HG02973 (cell line): ENCODE measurements around the gene SPG7.
"Not testable (repeated sequence)": the region's sequence is repeated elsewhere in the genome, so short reads cannot be mapped to it uniquely, and the experiment has no call there.

Experiments
- ATAC-seq: cut with Tn5 transposase; IDR thresholded peaks from one replicate; pipeline ENCODE4 v1.9.1; 2021; ENCODE audit warnings: moderate library complexity; ENCODE audit not compliant: unreplicated experiment

SPG7 gene

DNA sequence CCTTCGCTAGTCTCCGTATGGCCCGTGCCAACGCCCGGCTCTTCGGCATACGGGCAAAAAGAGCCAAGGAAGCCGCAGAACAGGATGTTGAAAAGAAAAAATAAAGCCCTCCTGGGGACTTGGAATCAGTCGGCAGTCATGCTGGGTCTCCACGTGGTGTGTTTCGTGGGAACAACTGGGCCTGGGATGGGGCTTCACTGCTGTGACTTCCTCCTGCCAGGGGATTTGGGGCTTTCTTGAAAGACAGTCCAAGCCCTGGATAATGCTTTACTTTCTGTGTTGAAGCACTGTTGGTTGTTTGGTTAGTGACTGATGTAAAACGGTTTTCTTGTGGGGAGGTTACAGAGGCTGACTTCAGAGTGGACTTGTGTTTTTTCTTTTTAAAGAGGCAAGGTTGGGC is 54.7 kb downstream of the SPG7 start:
- ATAC-seq, result no peak

DNA sequence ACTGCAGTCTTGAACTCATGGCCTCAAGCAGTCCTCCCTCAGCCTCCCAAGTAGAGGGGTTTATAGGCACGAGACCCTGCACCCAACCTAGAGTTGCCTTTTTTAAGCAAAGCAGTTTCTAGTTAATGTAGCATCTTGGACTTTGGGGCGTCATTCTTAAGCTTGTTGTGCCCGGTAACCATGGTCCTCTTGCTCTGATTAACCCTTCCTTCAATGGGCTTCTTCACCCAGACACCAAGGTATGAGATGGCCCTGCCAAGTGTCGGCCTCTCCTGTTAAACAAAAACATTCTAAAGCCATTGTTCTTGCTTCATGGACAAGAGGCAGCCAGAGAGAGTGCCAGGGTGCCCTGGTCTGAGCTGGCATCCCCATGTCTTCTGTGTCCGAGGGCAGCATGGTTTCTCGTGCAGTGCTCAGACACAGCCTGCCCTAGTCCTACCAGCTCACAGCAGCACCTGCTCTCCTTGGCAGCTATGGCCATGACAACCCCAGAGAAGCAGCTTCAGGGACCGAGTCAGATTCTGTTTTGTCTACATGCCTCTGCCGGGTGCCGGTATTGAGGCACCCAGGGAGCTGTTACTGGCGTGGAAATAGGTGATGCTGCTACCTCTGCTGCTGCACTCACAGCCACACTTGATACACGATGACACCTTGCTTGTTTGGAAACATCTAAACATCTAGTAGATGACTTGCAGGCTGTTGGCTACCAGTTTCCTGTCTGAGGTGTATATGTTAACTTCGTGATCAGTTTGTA is 55.6 kb downstream of the SPG7 start:
- ATAC-seq, result no peak

DNA sequence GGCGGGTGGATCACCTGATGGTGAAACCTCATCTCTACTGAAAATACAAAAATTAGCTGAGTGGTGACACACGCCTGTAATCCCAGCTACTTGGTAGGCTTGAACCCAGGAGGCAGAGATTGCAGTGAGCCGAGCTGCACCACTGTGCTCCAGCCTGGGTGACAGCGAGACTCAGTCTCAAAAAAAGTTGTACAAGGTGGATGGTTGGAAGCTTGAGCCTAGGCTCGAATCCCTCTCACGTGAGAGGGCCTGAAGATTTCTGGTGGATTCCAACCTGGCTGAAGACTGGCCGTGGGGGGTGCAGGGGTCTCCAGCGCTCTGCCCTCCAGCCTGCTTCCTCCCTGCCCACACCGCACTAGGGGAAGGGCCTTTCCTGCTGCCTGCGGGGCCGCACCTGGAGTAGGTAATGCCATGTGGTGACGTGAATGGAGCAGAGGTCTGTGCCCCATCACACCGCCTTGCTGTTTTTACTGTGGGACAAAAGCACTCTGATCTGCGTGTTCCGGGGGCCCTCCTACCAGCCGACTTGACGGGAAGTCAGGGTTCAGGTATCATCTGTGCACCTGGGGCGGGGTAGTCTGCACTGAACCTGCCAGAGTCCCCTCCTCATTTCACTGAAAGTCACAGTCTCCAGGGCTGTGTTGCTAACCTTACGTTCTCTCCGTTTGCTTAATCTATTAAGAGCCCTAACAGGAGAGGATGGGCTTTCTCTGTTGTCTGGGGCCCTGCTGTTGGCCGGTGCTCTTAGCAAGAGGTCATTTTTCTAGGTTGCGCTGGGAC is 56.5 kb downstream of the SPG7 start:
- no peak for ATAC-seq

DNA sequence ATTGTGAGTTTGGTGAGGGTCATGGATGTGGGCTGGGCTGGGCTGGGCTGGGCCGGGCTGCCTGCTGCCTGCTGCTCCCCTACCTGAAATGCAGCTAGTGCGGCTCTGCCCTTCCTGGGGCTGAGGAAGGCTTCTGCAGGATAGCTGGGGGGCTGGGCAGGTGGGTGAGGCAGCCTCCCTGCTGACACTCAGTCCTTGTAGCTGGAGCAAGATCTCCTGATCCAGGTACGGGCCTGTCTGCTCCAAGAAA is 57.0 kb downstream of the SPG7 start:
- no peak for ATAC-seq

DNA sequence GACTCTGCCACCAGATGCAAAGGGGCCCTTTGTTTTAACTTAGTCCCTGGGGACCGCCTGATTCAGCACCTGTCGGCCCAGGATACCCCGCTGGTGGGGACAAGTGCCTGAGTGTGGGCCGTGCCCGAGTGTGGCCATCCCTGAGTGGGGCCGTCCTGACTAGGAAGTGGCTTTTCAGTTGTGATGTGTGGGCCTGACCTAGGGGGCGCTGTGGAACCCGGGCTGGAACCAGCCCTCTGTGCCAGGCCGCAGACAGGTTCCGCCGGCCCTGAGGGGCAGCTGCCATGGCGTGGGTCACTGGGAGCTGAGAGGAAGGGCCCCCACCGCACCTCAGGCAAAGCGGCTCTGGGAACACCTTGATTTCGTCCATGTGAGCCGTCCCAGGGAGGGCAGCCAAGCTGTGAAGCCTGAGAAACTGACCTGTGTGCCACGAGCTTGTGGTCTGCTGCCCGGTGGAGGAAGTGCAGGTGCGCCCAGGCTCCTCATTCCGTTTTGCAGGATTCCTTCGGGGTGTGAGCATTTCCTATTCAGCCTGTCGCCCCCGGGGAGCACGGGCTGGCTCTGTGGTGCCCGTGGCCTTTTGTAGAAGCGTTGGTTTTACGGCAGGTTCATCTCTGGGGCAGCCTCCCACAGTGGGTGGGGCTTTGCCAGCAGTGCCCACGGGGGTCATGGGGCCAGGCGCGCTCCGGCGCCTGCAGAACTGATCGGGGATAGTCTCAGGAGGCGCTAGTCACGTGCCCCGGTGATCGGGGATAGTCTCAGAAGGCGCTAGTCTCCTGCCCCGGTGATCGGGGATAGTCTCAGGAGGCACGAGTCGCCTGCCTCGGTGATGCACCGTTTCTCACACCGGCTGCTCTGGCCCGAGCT is 57.5 kb downstream of the SPG7 start:
- no peak for ATAC-seq

DNA sequence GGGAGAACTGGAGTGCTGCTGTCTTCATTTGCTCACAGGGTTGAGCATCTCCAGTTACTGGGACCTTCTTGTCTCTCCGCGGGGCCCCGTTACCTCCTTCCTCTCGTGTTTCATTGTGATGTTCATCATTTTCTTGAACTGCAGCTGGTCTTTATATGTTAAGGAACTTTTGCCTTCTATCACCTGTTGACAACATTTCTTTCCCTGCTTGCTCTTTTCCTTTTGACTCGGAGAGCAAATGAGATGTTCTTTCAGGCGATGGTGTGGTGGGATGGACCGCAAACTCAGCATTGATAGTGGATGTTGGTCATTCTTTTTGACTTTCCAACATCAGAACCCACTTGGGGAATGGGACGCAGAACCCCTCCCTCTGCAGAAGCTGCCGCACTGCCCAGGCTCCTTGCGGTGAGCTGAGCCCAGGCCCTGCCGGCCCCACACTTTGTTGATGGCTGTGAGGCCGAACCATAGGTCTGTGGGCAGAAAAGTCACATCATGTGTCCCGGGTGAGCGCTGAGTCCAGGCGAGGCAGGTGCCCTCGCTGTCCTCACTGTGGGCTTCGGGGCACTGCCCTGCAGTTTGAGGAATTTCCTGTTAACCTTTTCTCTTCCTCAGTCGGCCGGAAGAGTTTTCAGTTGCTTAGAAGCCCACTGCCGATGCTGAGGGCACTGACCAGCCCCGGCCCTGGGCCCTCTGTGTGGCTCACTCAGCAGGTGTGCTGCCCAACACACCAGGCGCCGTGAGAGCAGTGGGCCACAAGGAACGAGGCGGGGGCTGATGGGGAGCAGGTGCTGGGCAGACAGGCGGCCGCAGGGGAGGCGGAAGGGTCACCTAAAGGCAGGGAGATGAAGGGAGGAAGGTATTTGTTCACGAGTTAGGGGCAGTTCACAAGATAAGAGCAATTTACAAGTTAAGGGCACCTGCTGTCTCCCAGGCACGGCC is 59.7 kb downstream of the SPG7 start:
- no peak for ATAC-seq

DNA sequence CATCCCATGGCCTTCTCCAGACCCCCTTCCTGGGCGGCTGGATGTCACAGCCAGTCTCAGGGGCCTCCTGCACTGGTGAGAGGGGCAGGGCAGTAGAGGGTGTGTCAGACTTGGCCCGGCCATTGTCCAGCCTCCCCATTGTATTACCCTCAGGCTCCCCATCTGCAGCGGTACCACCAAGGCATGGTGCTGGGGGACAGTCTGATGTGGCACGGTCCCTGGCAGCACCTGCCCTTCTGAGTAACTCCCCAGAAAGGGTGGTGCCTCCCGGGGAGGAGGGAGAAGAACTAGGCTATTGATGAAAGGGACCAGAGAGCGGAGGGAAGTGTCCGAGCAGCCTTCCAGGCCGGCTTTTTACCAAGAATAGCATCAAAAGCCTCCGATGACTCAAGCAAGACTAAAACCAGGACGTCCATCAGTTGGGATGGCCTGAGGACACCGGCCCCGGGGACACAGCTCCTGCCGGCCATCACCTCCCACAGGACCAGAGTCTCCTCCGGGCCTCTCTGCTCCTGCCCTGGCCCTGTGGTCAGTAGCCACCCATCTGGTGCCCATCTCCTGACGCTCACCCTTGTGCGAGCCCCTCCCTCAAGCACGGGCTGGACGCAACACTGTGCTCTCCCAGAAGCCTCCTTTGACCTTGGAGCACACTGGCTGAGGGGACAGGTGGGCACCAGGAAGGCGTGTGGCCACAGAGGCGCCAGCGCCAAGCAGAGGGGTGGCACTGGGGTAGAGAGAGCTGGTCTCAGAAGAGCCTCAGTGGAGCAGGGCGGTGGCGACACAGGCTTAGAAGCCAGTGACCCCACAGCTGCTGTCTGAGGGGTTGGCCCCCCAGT is 61.5 kb downstream of the SPG7 start:
- no peak for ATAC-seq

DNA sequence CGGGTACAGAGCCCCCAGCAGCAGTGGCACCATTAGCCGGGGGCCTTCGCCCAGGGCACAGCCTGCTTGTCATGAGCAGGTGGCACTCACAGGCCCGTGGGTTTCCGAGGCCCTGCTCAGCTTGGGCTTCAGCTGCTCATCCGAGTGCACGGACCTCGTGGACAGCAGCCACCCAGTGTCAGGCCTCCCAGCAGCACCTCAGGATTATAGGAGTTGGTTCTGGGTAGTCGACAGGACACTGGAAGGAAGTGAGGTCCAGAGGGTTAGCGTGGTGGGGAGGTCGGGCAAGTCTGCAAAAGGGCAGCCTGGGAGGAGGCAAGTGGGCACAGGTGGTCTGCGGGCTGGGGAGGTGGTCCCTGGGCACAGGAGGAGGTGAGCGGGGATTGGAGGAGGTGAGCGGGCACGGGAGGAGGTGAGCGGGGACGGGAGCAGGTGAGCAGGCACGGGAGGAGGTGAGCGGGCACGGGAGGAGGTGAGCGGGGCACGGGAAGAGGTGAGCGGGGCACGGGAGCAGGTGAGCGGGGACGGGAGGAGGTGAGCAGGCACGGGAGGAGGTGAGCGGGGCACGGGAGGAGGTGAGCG is 62.2 kb downstream of the SPG7 start:
- ATAC-seq, result no peak

DNA sequence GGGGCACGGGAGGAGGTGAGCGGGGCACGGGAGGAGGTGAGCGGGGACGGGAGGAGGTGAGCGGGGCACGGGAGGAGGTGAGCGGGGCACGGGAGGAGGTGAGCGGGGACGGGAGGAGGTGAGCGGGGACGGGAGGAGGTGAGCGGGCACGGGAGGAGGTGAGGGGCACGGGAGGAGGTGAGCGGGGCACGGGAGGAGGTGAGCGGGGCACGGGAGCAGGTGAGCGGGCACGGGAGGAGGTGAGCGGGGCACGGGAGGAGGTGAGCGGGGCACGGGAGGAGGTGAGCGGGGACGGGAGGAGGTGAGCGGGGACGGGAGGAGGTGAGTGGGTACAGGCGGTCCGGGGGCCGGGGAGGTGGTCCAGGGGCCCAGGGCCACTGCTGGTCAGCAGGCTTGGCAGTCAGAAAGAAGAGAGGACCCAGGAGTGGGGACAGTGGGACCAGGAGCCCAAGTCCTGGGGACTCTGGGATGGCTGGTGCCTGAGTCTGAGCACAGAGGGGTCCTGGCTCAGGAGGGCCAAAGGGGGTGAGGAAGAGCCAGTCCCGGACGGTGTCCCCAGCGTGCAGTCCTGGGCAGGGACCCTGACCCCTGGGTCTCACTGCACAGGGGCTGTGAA is 62.9 kb downstream of the SPG7 start:
- ATAC-seq, result not testable (repeated sequence)

DNA sequence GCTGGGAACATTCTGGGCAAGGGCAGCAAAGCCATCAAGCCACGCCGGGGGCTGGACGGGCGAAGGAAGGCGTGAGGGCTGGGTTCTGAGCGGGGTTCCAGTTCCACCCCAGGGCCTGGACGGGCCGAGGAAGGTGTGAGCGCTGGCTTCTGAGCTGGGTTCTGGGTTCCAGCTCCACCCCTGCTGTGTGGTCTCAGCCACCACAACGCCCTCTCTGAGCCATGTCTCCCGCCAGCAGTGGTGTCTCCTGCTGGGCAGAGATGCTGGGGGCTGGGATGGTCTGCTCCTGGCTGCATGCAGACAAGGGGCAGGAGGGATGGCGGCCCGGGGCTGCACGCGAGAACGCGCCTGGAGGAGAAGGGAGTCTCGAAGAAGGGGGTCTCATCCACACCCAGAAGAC is 63.4 kb downstream of the SPG7 start:
- ATAC-seq, result no peak

DNA sequence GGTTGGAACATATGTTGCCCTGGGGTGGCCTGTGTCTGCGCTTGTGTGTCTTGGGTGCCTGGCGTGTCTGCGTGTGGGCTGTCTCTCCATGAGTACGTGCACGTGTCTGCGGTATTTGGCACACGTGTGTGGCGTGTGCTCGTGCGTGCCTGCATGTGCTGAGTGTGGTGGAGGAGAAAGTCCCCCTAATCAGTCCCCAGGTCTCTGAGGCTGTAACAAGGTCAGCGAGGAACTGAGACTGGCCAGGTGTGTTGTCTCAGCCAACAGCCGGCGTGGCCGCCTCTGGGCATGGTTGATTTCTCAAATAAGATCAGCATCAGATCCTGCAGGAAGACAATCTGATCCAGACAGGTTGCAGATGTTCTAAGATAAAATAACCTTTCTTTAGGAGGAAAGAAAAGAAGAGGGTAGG is 63.9 kb downstream of the SPG7 start:
- ATAC-seq, result no peak

DNA sequence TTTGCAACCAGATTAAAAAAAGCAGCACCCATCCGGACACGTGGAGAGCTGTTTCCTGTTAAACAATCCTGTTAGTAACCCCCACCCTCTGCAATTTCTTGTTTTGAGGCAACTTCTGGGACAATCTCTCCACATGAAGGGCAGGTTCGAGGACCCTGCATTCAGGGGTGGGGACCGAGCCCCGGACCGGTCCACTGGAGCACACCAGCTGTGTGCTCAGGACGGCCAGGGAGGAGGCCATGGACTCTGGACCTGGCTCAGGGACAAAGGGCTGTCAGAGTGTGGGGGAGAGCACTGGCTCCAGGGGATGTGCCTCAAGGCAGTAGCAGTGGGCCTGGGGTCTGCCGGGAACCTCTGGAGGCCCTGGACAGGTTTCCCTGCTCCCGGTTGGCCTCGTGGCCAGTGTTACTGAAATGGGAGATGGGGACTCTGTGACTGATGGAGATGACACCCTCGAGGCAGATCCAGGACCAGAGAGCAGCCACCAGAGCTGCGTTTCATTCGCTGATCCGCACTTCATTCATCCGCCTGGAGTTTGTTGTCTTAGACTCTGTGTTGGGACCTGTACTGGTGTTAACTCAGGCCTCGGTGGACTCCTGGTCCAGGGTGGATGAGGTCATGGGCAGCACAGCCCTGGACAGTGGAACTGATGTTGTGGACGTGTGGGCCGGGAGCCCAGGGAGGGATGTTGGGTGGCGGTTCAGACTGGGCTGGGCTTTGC is 64.4 kb downstream of the SPG7 start:
- no peak for ATAC-seq

DNA sequence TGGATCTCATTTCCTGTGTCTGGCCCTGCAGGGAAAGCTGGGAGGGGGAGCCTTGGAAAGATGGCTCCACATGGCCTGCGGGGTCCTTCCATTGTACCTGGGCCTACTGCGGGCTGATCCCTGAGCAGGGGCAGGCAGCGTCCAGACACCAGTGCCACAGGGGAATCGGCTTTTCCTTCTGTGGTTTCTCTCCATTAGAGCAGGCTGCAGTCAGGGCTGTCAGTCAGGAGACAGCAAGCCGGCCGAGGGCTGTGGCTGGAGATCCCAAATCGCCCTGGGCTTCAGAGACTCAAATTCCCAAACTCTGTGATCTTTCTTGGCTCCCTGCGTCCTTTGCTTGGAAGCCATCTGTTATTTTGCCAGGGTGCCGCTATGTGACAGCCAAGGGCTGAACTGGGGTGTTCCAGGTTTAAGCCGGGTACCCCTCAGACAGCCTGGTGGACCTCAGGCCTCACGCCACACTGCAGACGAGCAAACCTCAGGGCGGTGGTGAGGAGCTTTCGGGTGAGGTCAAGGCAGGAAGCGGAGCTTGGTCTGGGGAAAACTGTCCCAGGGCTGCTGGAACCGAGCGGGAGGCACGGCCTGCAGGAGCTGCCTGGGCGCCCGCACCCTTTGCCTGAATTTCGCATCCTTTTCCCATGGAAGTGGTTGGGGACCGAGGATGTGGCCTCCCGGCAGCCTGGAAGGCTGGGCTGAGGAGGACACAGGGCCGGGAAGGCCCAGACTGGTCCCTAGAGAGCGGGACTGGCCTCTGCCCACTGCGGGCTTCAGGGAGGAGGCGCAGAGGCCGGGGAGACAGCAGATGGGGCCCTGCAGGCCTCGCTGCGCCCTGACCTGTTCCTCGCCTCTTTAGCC is 65.8 kb downstream of the SPG7 start:
- ATAC-seq, result no peak

DNA sequence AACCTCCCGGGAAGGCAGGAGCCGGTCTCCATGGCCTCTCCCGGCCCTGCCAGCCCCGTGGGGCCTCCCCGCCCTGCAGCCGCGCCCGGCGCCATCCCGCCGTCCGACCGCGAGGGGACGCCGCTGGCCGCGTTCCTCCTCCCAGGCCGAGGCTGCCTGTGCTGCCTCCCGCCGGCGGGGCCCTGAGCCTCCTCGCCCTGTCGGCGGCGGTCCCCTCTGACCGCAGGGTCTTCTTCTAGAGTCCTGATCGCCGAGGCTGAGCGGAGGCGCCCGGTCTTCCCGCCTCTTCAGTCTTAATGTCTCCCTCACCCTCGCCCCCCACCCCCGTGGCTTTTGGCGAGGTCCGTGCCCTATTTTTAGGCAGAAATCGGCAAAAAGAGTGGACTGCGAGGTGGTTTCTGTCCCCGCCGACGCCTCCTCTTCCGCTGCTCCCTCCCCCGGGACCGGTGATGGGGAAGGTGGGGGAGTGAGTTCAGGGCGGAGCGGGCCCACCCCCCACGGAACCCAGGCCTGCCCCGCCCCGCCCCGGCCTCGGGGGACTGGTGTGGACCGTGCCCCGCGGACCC is 66.6 kb downstream of the SPG7 start:
- no peak for ATAC-seq

DNA sequence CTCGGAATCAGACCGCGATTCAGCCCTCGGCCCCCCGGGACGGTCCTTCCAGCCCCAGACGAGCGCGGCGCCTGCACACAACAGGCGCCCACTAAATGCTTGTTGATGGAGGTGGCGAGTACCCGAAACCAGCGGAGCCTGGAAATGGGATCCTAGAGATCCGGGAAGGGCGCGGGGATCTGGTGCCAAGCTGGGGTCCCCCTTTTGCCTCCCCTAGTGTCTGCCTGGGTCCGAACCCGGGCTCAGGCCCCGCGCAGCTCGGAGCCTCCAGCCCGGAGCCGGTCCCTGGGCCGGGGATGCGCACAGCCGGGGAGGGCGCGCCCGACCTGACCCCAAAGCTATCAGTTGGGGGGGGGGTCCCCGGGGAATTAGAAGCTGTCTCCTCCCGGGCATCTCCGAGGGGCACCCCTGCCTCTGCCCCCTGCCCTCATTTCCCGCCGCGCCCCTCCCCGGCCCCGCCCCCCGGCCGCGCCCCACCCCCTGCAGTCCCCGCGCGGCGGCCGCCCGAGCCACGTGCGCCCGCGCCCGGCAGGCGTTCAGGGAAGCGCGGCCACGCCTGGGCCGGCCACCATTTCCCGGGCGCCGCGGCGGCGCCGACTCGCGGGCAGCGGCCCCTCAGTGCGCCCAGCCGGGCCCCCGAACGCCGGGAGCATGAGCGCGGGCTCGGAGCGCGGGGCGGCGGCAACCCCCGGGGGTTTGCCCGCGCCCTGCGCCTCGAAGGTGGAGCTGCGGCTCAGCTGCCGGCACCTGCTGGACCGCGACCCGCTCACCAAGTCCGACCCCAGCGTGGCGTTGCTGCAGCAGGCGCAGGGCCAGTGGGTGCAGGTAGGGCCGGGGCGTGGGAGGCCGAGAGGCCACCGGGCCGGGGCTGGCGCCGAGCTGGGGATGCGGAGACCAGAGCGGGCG is 67.3 kb downstream of the SPG7 start, which contains the start of gene CPNE7:
Gene CPNE7, plus strand, starts transcription at position 512 of the 906 bp plus-strand sequence. Its CDS starts 140 bp downstream, at position 652.
- ATAC-seq, result no peak
